Nephron (organoid): ENCODE results near the gene CDH4.

Source experiments
- H3K27ac Mint-ChIP-seq, 3 experiments: 2 replicates each; pipeline ENCODE4 v1.8.0; 2020; ENCODE audit warnings: mixed read lengths in 3 of 3, mild to moderate bottlenecking in 2 of 3, moderate library complexity in 1 of 3
- H3K27me3 Mint-ChIP-seq: 2 replicates; pipeline ENCODE4 v1.8.0; 2021; ENCODE audit warnings: low read depth, mild to moderate bottlenecking, moderate library complexity, mixed read lengths
- H3K36me3 Mint-ChIP-seq: 2 replicates; pipeline ENCODE4 v1.8.0; 2020; ENCODE audit warnings: low read depth, mixed read lengths
- H3K4me1 Mint-ChIP-seq: 2 replicates; pipeline ENCODE4 v1.8.0; 2020; ENCODE audit warnings: mixed read lengths
- H3K4me3 Mint-ChIP-seq, 3 experiments: 2 replicates each; pipeline ENCODE4 v1.8.0; 2020; ENCODE audit warnings: mild to moderate bottlenecking in 3 of 3, mixed read lengths in 3 of 3, moderate library complexity in 2 of 3
- H3K9me3 Mint-ChIP-seq: 2 replicates; pipeline ENCODE4 v1.8.0; 2020; ENCODE audit warnings: mixed read lengths
- TF ChIP-seq, protein P1 (sequence below), 3 experiments: fragments of 200-600 bp; sonication (generic); IDR thresholded peaks; one replicate each; pipeline ENCODE4 v1.5.0; 2021; ENCODE audit warnings: antibody characterized with exemption in 3 of 3; ENCODE audit not compliant: unreplicated experiment in 3 of 3

Gene CDH4

DNA sequence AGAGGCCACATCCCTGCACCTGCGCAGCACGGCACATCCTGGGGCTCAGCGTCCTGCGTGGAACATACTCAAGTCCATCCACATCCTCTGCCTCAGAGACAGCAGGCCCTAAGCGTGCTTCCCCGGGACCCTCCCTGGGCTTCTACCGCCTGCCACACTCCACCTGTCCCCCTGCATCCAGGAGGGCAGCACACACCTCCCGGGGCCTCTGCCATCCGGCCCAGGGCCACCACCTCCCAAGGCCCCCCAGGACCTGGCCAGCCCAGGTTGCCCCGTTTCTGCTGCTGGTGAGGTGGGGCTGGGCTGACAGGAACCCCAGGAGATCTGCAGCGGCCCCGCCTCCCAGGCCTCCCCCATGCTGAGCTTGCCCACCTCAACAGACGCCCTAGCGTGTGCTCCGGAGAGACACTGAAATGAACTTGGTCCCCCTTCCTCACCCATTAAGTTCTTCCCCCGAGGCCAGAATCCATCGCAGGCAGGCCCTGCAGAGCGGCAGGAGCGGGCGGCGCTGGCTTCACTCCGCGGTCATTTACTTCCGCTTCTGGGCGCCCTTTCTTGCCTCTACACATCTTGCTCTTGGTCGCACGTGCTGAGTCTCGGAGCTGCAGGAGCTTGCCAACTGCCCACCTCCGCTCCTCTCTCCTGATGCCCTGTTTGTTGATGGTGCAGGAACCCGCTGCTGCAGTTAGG, 578.3 kb downstream of the CDH4 start:
- H3K27ac Mint-ChIP-seq, result no peak overlapping the region
- peaks cover 4% of the 10 kb centered on the region for H3K36me3 Mint-ChIP-seq
- no peaks in the 10 kb centered on the region for H3K4me1 Mint-ChIP-seq
- TF ChIP-seq, protein P1, sequence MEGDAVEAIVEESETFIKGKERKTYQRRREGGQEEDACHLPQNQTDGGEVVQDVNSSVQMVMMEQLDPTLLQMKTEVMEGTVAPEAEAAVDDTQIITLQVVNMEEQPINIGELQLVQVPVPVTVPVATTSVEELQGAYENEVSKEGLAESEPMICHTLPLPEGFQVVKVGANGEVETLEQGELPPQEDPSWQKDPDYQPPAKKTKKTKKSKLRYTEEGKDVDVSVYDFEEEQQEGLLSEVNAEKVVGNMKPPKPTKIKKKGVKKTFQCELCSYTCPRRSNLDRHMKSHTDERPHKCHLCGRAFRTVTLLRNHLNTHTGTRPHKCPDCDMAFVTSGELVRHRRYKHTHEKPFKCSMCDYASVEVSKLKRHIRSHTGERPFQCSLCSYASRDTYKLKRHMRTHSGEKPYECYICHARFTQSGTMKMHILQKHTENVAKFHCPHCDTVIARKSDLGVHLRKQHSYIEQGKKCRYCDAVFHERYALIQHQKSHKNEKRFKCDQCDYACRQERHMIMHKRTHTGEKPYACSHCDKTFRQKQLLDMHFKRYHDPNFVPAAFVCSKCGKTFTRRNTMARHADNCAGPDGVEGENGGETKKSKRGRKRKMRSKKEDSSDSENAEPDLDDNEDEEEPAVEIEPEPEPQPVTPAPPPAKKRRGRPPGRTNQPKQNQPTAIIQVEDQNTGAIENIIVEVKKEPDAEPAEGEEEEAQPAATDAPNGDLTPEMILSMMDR (IDR thresholded peaks at IDR 0.05; ENCODE audit: unreplicated experiment in 3 of 3), result no peak
- H3K9me3 Mint-ChIP-seq, result peaks cover 19% of the 10 kb centered on the region
- H3K4me3 Mint-ChIP-seq, result no peak overlapping the region
- peaks cover 14% of the 10 kb centered on the region for H3K27me3 Mint-ChIP-seq

DNA sequence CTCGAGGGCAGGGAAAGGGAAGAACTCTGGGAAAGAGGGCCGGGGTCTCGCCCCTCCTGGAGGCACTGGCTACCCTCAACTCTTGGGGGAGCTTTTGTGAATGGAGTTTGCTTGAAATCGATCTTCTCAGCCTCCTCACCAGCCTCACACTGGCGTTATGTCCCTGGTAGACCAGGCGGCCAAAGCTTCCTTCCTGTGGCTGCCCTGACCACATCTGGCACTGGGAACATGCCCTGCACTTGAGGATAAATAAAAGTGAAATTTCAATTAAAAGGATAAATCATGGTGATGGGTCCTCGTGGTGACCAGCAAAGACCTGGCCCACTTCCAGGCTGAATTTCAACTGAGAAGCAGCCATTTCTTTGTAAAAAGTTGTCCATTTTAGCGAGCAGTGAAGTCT, 578.9 kb downstream of the CDH4 start:
- Mint-ChIP-seq H3K27ac (no peak overlapping the region), H3K27me3 (peaks cover 9% of the 10 kb centered on the region), H3K4me3 (no peak overlapping the region), H3K36me3 (peaks cover 4% of the 10 kb centered on the region), H3K9me3 (peaks cover 19% of the 10 kb centered on the region), H3K4me1 (no peaks in the 10 kb centered on the region)
- TF ChIP-seq, protein P1 (IDR thresholded peaks at IDR 0.05; ENCODE audit: unreplicated experiment in 3 of 3), result no peak

DNA sequence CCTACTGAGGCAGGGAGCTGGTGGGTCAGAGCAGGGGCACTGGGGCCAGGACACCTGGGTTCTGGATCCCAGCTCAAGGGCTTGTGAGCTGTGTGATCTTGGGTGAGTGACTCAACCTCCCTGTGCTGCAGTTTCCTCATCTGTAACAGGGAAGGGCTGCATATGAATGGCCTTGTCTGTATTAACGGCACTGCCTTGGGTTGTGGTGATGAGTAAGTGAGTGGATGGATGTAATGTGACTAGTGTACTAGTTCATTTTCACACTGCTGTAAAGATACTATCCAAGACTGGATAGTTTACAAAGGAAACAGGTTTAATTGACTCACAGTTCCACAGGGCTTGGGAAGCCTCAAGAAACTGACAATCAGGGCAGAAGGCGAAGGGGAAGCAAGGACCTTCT, 580.1 kb downstream of the CDH4 start:
- Mint-ChIP-seq H3K27me3 (peaks cover 6% of the 10 kb centered on the region), H3K4me3 (no peak overlapping the region), H3K9me3 (peaks cover 12% of the 10 kb centered on the region), H3K36me3 (no peaks in the 10 kb centered on the region), H3K4me1 (no peaks in the 10 kb centered on the region), H3K27ac (no peak overlapping the region)
- TF ChIP-seq, protein P1 (IDR thresholded peaks at IDR 0.05; ENCODE audit: unreplicated experiment in 3 of 3), result no peak

DNA sequence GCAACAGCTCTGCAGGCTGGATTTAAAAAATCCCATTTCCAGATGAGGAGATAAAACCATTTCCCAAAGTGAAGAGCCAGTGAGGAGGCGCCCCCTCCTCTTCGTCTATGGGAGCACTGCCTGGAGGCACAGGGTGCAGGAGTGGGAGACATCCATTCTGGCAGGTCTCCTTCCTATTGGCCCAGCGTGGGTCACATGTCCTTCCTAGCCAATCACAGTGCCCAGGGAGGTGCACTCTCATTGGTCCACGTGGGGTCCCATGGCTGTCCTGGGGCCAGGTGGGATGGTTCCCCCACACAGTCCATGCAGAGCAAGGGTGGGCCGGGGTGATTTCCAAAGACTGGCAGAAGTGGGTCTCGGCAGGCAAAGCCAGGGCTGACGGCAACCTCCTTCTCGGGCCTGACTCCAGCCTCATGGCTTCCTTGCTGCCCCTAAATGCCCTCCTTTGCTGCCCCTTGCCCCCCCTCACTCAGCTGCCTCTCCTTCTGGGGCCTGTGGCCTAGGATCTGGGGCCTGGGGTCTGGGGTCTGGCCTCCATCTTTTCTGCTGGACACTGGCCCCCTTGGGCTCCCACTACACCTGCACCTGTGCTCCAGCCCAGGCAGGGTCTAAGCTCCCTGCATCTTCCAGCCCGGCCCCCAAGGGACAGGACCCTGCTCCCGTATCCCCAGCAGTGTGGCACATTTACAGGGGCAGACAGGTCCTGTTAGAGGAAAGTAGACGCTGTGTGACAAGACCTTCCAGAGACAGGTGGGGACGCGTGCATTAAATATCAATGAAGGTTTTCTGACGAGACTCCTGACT, 581.9 kb downstream of the CDH4 start:
- Mint-ChIP-seq H3K27me3 (peaks cover 6% of the 10 kb centered on the region), H3K9me3 (peaks cover 3% of the 10 kb centered on the region), H3K36me3 (no peaks in the 10 kb centered on the region), H3K4me1 (no peaks in the 10 kb centered on the region), H3K27ac (no peak overlapping the region), H3K4me3 (no peak overlapping the region)
- TF ChIP-seq, protein P1 (IDR thresholded peaks at IDR 0.05; ENCODE audit: unreplicated experiment in 3 of 3), result no peak

DNA sequence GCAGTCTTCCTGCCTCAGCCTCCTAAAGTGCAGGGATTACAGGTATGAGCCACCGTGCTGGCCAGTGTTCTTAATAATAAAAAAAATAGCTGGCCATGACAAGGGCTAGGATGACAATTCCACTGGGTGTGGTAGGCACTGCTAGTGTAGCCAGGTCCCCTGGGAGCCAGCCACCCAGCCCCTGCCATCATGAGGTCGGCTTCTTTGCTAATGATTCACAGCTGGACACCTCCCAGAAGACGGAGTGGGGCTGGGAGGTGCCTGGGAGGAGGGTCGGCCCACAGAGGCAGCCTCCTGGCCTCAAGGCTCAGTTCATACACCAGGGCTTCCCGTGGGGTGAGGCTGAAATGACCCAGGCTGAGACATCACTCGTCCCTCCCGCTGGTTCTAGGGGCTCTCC, 583.2 kb downstream of the CDH4 start:
- H3K4me1 Mint-ChIP-seq, result peaks cover 3% of the 10 kb centered on the region
- TF ChIP-seq, protein P1 (IDR thresholded peaks at IDR 0.05; ENCODE audit: unreplicated experiment in 3 of 3), result no peak
- H3K9me3 Mint-ChIP-seq, result no peaks in the 10 kb centered on the region

More for the DNA sequence above, 583.2 kb downstream of the CDH4 start:
- Mint-ChIP-seq H3K27me3 (peaks cover 7% of the 10 kb centered on the region), H3K36me3 (no peaks in the 10 kb centered on the region), H3K27ac (no peak overlapping the region), H3K4me3 (no peak overlapping the region)
